Measurements from ENCODE around the gene SCUBE3.

Gene SCUBE3

DNA sequence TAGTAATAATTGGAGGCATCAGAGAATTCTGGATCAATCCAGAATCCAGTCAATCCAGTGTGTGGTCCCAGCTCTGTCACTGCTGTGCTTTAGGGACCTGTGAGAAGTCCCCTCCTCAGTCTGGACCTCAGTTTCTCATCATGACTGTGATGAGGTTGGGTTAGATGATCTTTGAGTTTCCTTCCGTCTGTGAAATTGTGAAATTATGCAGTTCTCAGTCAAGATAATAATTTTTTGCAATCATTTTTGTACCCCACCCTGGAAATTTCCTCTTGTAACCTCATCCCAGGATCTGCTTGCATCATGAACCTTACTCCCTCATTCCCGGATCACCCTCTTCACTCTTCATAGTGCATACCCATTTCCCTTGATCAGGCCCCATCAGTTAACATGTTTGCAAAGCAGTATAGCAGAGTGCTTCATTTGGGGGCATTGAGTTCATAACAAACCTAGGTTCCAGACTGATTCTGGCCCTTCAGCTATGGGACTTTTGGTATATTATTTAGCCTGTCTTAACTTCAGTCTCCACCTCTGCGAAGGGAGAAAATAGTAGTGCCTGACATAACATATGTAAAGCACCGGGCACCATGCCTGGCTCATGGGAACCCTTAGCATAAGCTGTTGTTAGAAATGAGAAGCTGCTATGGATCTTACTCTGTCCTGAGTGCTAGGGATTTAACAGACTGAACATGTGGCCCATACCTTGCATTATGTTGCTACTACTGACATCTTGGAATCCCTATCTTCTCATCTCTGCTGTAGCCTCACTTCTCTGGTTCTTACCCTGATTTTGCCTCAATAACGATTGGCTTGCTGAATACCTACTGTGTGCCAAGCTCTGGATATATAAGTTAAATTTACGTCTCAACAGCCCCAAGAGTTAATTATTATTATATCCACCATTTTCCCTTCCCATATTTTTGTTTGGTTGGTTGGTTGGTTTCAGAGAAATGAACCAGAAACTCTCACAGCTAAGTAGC lies 47.1 kb downstream of the SCUBE3 start:
- Histone ChIP-seq H3K4me1 (ENCODE audit: control insufficient read depth in 2 of 2, insufficient read depth in 2 of 2, low read length in 2 of 2) (peaks cover 4 to 13% of the 10 kb centered on the region in 2 donors), H3K36me3 (ENCODE audit: control insufficient read depth in 2 of 2, insufficient read depth in 2 of 2, low read length in 2 of 2) (no peaks in the 10 kb centered on the region), H3K9me3 (ENCODE audit: control insufficient read depth in 2 of 2, low read length in 2 of 2) (no peaks in the 10 kb centered on the region), H3K9ac (ENCODE audit: low read depth in 1 of 2, low read length in 2 of 2) (peak overlapping the region; percentile 87 to 92), H3K4me3 (ENCODE audit: low read length in 2 of 2) (peak overlapping the region; percentile 90 to 93), H3K27me3 (ENCODE audit: control insufficient read depth in 2 of 2, insufficient read depth in 2 of 2, low read length in 2 of 2) (no peaks in the 10 kb centered on the region), H3K27ac (ENCODE audit: low read depth in 2 of 2, low read length in 2 of 2) (peak overlapping the region; percentile 92 to 93)

GRCh38 chr6:35262596-35262995 lies 48.8 kb downstream of the SCUBE3 start:
- Histone ChIP-seq H3K4me1 (ENCODE audit: control insufficient read depth in 2 of 2, insufficient read depth in 2 of 2, low read length in 2 of 2) (peaks cover 4 to 13% of the 10 kb centered on the region in 2 donors), H3K9ac (ENCODE audit: low read depth in 1 of 2, low read length in 2 of 2) (no peak overlapping the region), H3K9me3 (ENCODE audit: control insufficient read depth in 2 of 2, low read length in 2 of 2) (no peaks in the 10 kb centered on the region), H3K4me3 (ENCODE audit: low read length in 2 of 2) (no peak overlapping the region), H3K27ac (ENCODE audit: low read depth in 2 of 2, low read length in 2 of 2) (no peak overlapping the region), H3K27me3 (ENCODE audit: control insufficient read depth in 2 of 2, insufficient read depth in 2 of 2, low read length in 2 of 2) (no peaks in the 10 kb centered on the region), H3K36me3 (ENCODE audit: control insufficient read depth in 2 of 2, insufficient read depth in 2 of 2, low read length in 2 of 2) (no peaks in the 10 kb centered on the region)

DNA sequence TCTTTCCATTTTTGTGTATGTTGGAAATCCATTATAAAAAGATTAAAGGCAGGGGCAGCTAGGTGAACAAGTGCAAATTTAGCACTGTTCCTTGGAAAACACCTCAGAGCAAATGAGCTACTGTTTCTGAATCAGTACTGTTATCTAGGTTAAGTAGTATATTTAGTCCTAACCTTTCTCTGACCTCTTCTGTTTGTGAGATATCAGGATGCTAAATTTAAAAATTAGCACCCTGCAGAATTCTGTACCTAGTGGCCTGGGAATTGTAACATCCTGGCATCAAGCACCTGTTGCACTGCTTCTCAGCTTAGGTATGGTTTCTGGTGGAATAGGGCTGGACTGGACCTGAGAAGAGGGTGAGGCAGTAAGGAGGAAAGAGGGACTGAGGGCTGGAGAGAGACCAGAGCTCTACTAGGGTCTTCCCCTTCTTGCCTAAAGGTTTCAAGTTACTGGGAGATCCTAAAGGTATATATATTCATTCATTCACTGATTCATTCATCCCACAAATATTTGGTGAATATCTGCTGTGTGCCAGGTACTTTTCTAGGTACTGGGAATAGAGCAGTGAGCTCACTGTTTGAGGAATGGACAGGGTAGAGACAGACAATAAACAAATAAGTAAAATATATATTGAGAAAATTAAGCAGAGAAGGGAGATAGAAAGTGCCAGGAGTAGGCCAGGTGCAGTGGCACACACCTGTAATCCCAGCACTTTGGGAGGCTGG lies 51.0 kb downstream of the SCUBE3 start:
- Histone ChIP-seq H3K9ac (ENCODE audit: low read depth in 1 of 2, low read length in 2 of 2) (no peak overlapping the region), H3K36me3 (ENCODE audit: control insufficient read depth in 2 of 2, insufficient read depth in 2 of 2, low read length in 2 of 2) (no peaks in the 10 kb centered on the region), H3K27me3 (ENCODE audit: control insufficient read depth in 2 of 2, insufficient read depth in 2 of 2, low read length in 2 of 2) (no peaks in the 10 kb centered on the region), H3K9me3 (ENCODE audit: control insufficient read depth in 2 of 2, low read length in 2 of 2) (no peaks in the 10 kb centered on the region), H3K27ac (ENCODE audit: low read depth in 2 of 2, low read length in 2 of 2) (no peak overlapping the region), H3K4me1 (ENCODE audit: control insufficient read depth in 2 of 2, insufficient read depth in 2 of 2, low read length in 2 of 2) (peaks cover 4 to 8% of the 10 kb centered on the region in 2 donors), H3K4me3 (ENCODE audit: low read length in 2 of 2) (no peak overlapping the region)

DNA sequence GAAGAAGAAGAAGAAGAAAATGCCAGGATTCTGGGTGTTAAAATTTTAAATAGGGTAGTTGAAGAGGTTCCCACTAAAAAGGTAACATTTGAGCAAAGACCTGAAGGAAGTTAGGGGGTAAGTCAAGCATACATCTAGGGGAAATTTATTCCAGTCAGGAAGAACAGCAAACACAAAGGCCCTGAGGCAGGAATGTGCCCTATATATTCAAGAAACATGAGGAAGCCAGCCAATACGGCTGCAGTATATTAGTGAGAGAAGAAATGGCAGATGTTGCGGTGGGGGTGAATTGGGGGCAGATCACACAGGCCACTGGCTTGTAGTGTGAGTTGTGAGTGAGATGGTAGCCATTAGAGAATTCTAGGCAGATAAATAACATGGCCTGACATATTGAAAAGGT lies 51.8 kb downstream of the SCUBE3 start:
- Histone ChIP-seq H3K27ac (ENCODE audit: low read depth in 2 of 2, low read length in 2 of 2) (no peak overlapping the region), H3K27me3 (ENCODE audit: control insufficient read depth in 2 of 2, insufficient read depth in 2 of 2, low read length in 2 of 2) (no peaks in the 10 kb centered on the region), H3K4me3 (ENCODE audit: low read length in 2 of 2) (no peak overlapping the region), H3K9ac (ENCODE audit: low read depth in 1 of 2, low read length in 2 of 2) (no peak overlapping the region), H3K4me1 (ENCODE audit: control insufficient read depth in 2 of 2, insufficient read depth in 2 of 2, low read length in 2 of 2) (peaks cover 0 to 2% of the 10 kb centered on the region in 2 donors), H3K36me3 (ENCODE audit: control insufficient read depth in 2 of 2, insufficient read depth in 2 of 2, low read length in 2 of 2) (no peaks in the 10 kb centered on the region), H3K9me3 (ENCODE audit: control insufficient read depth in 2 of 2, low read length in 2 of 2) (no peaks in the 10 kb centered on the region)

DNA sequence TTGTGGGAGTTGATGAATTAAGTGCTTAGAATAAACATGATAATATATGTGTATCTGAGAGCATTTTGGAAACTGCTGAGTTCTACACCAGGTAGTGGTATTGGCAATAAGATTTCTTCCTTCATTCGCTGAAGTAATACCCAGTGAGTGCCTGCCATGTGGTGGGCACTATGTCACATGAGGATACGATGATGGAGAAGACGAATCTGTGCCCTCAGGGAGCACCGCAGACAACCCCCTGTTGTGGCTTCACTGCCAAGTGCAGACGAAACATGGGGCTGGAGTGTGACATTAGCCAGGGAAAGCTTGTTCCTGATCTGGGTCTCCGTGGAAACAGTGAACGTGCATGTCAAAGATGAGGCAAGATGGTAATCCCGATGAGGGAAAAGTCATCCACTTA lies 53.7 kb downstream of the SCUBE3 start:
- no peak overlapping the region for H3K27ac ChIP-seq (ENCODE audit: low read depth in 2 of 2, low read length in 2 of 2)
- H3K27me3 ChIP-seq (ENCODE audit: control insufficient read depth in 2 of 2, insufficient read depth in 2 of 2, low read length in 2 of 2) = no peaks in the 10 kb centered on the region
- no peaks in the 10 kb centered on the region for H3K4me1 ChIP-seq (ENCODE audit: control insufficient read depth in 2 of 2, insufficient read depth in 2 of 2, low read length in 2 of 2)
- H3K36me3 ChIP-seq (ENCODE audit: control insufficient read depth in 2 of 2, insufficient read depth in 2 of 2, low read length in 2 of 2) = no peaks in the 10 kb centered on the region
- no peaks in the 10 kb centered on the region for H3K9me3 ChIP-seq (ENCODE audit: control insufficient read depth in 2 of 2, low read length in 2 of 2)
- H3K9ac ChIP-seq (ENCODE audit: low read depth in 1 of 2, low read length in 2 of 2) = no peak overlapping the region
- no peak overlapping the region for H3K4me3 ChIP-seq (ENCODE audit: low read length in 2 of 2)

DNA sequence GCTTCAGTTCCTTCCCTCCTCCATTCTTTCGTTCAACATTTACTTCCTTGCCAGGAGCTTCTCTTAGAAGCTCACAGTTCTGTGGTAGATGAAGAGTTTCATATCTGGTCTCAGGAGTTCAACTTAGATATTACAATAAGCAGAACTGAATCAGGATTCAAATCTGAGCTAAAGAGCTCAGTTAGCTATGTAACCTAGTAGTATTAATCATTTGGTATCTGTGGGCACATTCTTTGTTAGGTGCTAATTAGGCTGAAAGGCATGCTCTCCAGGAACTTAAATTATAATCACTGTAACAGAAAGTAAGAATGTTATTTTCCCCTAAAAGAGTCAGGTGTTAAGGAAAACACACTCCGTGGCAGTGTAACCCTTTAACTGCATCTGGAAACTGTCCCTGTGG lies 54.1 kb downstream of the SCUBE3 start:
- Histone ChIP-seq H3K27ac (ENCODE audit: low read depth in 2 of 2, low read length in 2 of 2) (no peak overlapping the region), H3K9ac (ENCODE audit: low read depth in 1 of 2, low read length in 2 of 2) (no peak overlapping the region)

DNA sequence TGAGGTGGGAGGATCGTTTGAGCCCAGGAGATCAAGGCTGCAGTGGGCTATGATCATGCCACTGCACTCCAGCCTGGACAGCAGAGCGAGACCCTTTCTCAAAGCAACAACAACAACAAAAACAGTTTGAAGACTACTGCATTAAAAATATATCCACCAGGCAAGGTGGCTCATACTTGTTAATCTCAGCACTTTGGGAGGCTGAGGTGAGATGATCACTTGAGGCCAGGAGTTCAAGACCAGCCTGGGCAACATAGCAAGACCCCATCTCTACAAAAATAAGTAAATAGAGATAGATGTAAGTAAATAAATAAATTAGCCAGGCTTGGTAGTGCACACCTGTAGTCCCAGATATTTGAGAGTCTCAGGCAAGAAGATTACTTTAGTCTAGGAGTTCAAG lies 58.2 kb downstream of the SCUBE3 start:
- Histone ChIP-seq H3K9ac (ENCODE audit: low read depth in 1 of 2, low read length in 2 of 2) (no peak overlapping the region), H3K36me3 (ENCODE audit: control insufficient read depth in 2 of 2, insufficient read depth in 2 of 2, low read length in 2 of 2) (no peaks in the 10 kb centered on the region), H3K27me3 (ENCODE audit: control insufficient read depth in 2 of 2, insufficient read depth in 2 of 2, low read length in 2 of 2) (no peaks in the 10 kb centered on the region), H3K27ac (ENCODE audit: low read depth in 2 of 2, low read length in 2 of 2) (no peak overlapping the region), H3K9me3 (ENCODE audit: control insufficient read depth in 2 of 2, low read length in 2 of 2) (no peaks in the 10 kb centered on the region), H3K4me3 (ENCODE audit: low read length in 2 of 2) (no peak overlapping the region), H3K4me1 (ENCODE audit: control insufficient read depth in 2 of 2, insufficient read depth in 2 of 2, low read length in 2 of 2) (peaks cover 2 to 4% of the 10 kb centered on the region in 2 donors)

More for the DNA sequence above, 54.1 kb downstream of the SCUBE3 start:
- Histone ChIP-seq H3K27me3 (ENCODE audit: control insufficient read depth in 2 of 2, insufficient read depth in 2 of 2, low read length in 2 of 2) (no peaks in the 10 kb centered on the region), H3K36me3 (ENCODE audit: control insufficient read depth in 2 of 2, insufficient read depth in 2 of 2, low read length in 2 of 2) (no peaks in the 10 kb centered on the region), H3K9me3 (ENCODE audit: control insufficient read depth in 2 of 2, low read length in 2 of 2) (no peaks in the 10 kb centered on the region), H3K4me1 (ENCODE audit: control insufficient read depth in 2 of 2, insufficient read depth in 2 of 2, low read length in 2 of 2) (no peaks in the 10 kb centered on the region), H3K4me3 (ENCODE audit: low read length in 2 of 2) (no peak overlapping the region)

- no peak overlapping the region for H3K9ac ChIP-seq (ENCODE audit: low read depth in 1 of 2, low read length in 2 of 2)
- no peak overlapping the region for H3K27ac ChIP-seq (ENCODE audit: low read depth in 2 of 2, low read length in 2 of 2)
- H3K4me3 ChIP-seq (ENCODE audit: low read length in 2 of 2) = no peak overlapping the region
- H3K4me1 ChIP-seq (ENCODE audit: control insufficient read depth in 2 of 2, insufficient read depth in 2 of 2, low read length in 2 of 2) = peaks cover 2 to 4% of the 10 kb centered on the region in 2 donors
- H3K9me3 ChIP-seq (ENCODE audit: control insufficient read depth in 2 of 2, low read length in 2 of 2) = no peaks in the 10 kb centered on the region
- no peaks in the 10 kb centered on the region for H3K27me3 ChIP-seq (ENCODE audit: control insufficient read depth in 2 of 2, insufficient read depth in 2 of 2, low read length in 2 of 2)
- no peaks in the 10 kb centered on the region for H3K36me3 ChIP-seq (ENCODE audit: control insufficient read depth in 2 of 2, insufficient read depth in 2 of 2, low read length in 2 of 2)
These were observed 60.2 kb downstream of the SCUBE3 start for GRCh38 chr6:35273822-35274559.

DNA sequence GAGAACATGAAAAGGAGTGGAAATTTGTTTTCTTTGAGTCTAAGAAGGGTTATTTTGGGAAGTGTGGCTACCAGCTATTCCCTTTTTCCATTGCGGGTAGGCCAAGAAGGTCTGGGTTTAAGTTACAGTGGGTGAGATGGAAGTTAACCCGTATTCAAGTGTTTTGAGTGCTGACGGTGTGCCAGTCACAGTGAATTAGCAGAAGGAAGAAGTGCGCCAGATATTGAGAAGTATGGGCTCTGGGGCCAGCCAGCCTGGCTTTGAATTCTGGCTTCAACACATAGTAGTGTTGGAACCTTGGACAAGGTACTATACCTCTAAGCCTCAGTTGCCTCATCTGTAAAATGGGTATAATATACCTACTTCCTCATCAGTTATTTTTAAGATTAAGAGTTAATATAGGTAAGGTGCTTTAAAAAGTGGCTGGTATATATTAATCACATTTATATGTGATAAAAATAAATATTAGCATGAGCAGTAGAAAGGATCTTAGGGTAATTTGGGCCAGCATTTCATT lies 62.0 kb downstream of the SCUBE3 start:
- no peaks in the 10 kb centered on the region for H3K36me3 ChIP-seq (ENCODE audit: control insufficient read depth in 2 of 2, insufficient read depth in 2 of 2, low read length in 2 of 2)
- H3K4me3 ChIP-seq (ENCODE audit: low read length in 2 of 2) = no peak overlapping the region
- H3K27me3 ChIP-seq (ENCODE audit: control insufficient read depth in 2 of 2, insufficient read depth in 2 of 2, low read length in 2 of 2) = no peaks in the 10 kb centered on the region
- H3K27ac ChIP-seq (ENCODE audit: low read depth in 2 of 2, low read length in 2 of 2) = no peak overlapping the region
- H3K9me3 ChIP-seq (ENCODE audit: control insufficient read depth in 2 of 2, low read length in 2 of 2) = no peaks in the 10 kb centered on the region
- no peak overlapping the region for H3K9ac ChIP-seq (ENCODE audit: low read depth in 1 of 2, low read length in 2 of 2)
- H3K4me1 ChIP-seq (ENCODE audit: control insufficient read depth in 2 of 2, insufficient read depth in 2 of 2, low read length in 2 of 2) = peaks cover 2 to 4% of the 10 kb centered on the region in 2 donors

Measured in mucosa of rectum (tissue), 2 donors.